Iris pigment epithelial cell (primary cell): ENCODE data around the gene NXN.
"Not testable (repeated sequence)": the region's sequence is repeated elsewhere in the genome, so short reads cannot be mapped to it uniquely, and the experiment has no call there.

Source experiments
- DNase-seq: peaks from one replicate; pipeline ENCODE4 v3.0.0-alpha.2; 2011; ENCODE audit warnings: low read depth

Gene NXN

GRCh38 chr17:830381-830780 is 149.2 kb downstream of the NXN start:
- no peak for DNase-seq

GRCh38 chr17:829614-830013 is 150.0 kb downstream of the NXN start:
- DNase-seq, result not testable (repeated sequence)

- no peak for DNase-seq
Observed at GRCh38 chr17:828761-829160, 150.8 kb downstream of the NXN start.

GRCh38 chr17:826778-827177 is 152.8 kb downstream of the NXN start:
- DNase-seq, result no peak

- DNase-seq, result no peak
Observed at GRCh38 chr17:825216-825615, 154.4 kb downstream of the NXN start.

GRCh38 chr17:824378-824777 is 155.2 kb downstream of the NXN start:
- no peak for DNase-seq

- no peak for DNase-seq
Observed at GRCh38 chr17:823501-823902, 156.1 kb downstream of the NXN start.

- no peak for DNase-seq
Observed at GRCh38 chr17:819251-819650, 160.3 kb downstream of the NXN start.

GRCh38 chr17:814371-814770 is 165.2 kb downstream of the NXN start:
- no peak for DNase-seq

GRCh38 chr17:812638-813204 is 166.9 kb downstream of the NXN start:
- no peak for DNase-seq

GRCh38 chr17:811051-811784 is 168.4 kb downstream of the NXN start:
- no peak for DNase-seq

- no peak for DNase-seq
Observed at GRCh38 chr17:807523-808294, 171.9 kb downstream of the NXN start.

GRCh38 chr17:806781-807522 is 172.6 kb downstream of the NXN start:
- DNase-seq, result no peak

GRCh38 chr17:806346-806745 is 173.2 kb downstream of the NXN start:
- no peak for DNase-seq

- not testable (repeated sequence) for DNase-seq
Observed at GRCh38 chr17:805886-806285, 173.7 kb downstream of the NXN start.

- DNase-seq, result no peak
Observed at GRCh38 chr17:804541-805435, 174.8 kb downstream of the NXN start.

- no peak for DNase-seq
Observed at GRCh38 chr17:802901-803881, 176.4 kb downstream of the NXN start.

- no peak for DNase-seq
Observed at GRCh38 chr17:802481-802880, 177.1 kb downstream of the NXN start.

- peak; percentile 62 for DNase-seq
Observed at GRCh38 chr17:801660-802059, 177.9 kb downstream of the NXN start.
